Renal pelvis (tissue), 4 donors: ENCODE measurements around the gene ZFX. TPM values are rescaled to one million over a fixed set of nuclear protein-coding genes. Genes with fewer than 3 reads are reported as not detected.

Experiments
- DNase-seq: peaks from one replicate; pipeline ENCODE4 v3.0.0-alpha.2; 2013
- polyA plus RNA-seq, 3 donors: library from polyadenylated mRNA; unstranded; fragments of 120-200 nt; gene quantifications; one replicate each; pipeline ENCODE4 v1.2.1, GENCODE V29; 2013; ENCODE audit not compliant: insufficient read length in 3 of 3

ZFX gene
- polyA plus RNA-seq, 3 donors = 25.5 to 48.7 (median 29.9) TPM

DNA sequence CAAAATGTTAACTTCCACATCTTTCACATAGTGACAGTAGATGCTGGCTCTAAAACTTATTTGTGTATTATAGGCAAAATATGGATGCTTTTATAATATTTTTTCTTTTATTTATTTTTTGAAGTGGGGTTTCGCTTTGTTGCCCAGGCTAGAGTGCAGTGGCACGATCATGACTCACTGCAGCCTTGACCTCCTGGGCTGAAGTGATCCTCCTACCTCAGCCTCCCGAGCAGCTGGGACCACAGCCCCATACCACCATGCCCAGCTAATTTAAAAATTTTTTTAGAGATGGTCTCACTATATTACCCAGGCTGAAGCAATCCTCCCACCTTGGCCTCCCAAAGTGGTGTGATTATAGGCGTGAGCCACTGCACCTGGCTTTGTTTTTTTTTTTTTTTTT lies 48.6 kb downstream of the ZFX start:
- DNase-seq = no peak

- no peak for DNase-seq
Observed at GRCh38 chrX:24200133-24200532, 50.6 kb downstream of the ZFX start.

GRCh38 chrX:24201216-24201615 lies 51.7 kb downstream of the ZFX start:
- DNase-seq = no peak

DNA sequence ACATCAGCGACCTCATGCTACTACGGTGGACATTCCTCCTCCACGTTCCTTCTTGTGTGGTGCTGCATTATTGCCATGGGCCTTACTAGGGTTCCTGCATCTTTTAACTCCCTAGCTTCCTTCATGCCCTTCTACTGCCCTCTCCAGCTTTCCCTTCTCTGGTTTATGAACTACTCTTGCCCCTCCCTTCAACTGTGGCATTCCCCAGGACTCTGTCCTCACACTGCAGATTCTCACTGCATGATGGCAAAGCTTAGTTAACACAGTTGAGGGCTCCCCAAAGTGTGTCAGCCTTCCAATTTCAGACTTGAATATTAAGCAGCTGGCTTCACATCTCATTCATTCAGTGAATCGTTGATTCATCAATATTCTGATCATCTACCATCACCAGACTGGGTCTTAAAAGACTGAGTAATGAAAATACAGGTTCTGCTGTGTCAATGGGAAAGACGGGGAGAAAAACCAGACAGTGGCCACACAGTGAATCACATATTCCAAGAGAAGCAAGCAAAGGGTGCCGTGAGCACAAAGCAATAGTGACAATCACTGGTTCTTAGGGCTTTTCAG lies 53.0 kb downstream of the ZFX start:
- no peak for DNase-seq

- DNase-seq = no peak
Observed at GRCh38 chrX:24203072-24203808, 53.7 kb downstream of the ZFX start.

GRCh38 chrX:24204331-24204730 lies 54.8 kb downstream of the ZFX start:
- no peak for DNase-seq

DNA sequence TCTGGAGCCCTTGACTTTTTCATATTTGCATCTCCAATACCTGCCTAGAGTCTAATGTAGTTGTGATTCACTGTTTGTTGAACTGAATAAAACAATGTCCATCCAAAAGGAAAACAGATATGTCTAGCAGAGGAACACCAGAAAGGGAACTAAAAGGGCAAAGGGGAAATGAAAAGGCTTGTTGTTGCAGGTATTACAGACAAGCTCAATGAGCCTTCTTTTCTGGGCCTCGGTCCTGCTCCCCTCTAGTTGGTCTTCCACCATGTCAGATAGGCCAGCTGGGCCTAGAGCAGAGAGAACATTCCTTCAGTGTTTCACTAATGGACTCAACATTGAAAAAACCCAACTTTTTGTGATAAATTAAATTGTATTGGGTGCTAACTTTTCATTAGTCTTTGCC lies 55.4 kb downstream of the ZFX start:
- DNase-seq = no peak

DNA sequence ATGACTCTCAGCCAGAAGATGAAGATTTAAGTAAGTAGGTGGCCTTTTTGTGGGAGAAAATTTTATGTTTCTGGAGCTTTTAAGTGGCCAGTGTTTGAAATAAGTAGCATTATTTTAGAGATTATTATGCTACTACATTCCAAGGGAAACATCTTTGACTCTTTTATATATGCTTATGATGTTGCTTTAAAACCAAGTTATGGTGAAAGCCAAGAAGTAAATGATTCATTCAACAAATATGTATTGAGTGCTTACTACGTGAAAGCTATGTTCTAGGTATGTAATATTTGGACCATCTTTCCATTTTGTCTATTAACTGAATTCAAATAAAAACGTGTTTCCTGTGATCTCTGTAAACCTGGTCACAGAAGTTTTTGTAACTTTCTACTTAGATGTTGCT lies 58.3 kb downstream of the ZFX start:
- no peak for DNase-seq

DNA sequence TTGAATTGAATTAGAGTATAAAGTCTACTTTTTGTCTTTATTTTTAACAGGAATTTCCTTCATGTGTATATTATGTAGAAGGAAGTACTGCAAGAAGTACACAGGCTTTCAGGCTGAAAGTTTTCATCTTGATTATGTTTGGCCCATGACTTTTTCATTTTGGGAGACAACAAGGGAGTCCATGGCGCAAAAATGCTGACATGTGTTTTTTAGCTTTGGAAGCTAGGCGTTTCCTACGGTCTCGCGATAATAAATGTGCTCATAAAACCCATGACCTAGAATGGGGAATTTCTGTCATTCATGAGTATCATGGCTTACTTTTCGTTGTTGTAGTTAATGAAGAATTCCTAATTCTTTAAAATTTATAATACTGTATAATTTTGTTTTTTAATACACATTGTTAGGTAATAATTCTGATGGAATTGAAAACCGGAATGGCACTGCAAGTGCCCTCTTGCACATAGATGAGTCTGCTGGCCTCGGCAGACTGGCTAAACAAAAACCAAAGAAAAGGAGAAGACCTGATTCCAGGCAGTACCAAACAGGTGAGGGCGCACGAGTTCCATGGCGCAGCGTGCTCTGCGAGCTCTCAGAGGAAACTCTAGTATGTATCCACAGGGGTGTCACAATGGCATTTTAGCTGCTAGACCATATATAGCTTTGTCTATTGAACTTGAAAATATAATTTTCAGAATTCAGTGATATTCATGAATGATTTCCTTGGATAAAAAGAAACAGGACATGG lies 59.1 kb downstream of the ZFX start:
- DNase-seq = no peak

DNA sequence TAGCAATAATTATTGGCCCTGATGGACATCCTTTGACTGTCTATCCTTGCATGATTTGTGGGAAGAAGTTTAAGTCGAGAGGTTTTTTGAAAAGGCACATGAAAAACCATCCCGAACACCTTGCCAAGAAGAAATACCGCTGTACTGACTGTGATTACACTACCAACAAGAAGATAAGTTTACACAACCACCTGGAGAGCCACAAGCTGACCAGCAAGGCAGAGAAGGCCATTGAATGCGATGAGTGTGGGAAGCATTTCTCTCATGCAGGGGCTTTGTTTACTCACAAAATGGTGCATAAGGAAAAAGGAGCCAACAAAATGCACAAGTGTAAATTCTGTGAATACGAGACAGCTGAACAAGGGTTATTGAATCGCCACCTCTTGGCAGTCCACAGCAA lies 60.7 kb downstream of the ZFX start:
- DNase-seq = no peak

DNA sequence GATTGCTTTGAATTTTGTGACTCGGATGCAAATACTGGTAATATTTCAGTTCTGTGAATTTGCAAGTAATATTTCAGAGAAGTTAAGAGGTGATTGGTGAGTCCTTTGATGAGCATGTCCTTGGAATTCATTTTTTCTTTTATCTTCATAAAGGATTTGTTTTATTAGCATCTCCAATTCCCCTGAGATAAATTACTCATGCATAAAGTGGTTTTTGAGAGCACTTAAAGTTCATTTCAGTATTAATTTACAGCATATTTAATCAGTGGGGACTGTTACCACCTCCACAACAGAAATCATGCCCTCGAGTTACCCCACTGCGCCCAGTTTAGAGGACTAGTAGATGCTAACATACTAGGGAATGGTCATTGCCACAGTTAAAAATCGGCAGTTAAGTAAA lies 65.0 kb downstream of the ZFX start:
- no peak for DNase-seq

DNA sequence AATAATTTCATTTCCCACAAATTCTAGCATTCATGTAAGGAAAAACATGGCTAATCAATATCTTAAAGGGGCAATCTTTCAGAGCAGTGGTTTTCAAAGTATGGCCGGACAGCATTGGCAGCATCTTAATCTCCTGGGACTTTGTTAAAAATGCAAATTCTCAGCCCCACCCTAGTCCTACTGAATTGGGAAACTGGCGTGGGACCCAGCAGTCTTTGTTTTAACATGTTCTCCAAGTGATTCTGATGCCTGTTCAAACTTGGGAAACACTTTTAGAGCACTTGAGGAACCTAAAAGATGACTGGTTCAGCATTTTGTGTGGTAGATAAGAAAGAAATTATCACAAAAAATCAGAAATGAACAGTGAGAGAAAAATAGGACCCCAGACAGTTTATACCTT lies 65.7 kb downstream of the ZFX start:
- DNase-seq = no peak

DNA sequence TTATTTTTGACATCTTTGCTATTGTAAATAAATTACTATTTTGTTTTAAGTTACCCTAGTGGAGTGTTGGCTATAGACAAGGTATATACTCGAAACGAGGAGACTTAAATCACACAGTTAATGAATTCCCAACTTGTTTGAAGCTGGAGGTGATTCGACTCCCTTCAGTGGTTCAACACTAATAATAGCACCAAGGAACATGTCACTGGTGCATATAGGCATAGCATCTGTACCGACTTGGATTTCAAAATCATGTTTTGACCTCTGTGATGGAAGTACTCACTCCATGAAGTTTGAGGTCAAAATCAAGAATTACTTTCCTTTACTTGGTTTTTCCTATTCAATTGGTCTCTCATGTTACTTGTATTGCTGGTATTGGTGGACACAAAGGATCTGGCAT lies 66.5 kb downstream of the ZFX start:
- no peak for DNase-seq

DNA sequence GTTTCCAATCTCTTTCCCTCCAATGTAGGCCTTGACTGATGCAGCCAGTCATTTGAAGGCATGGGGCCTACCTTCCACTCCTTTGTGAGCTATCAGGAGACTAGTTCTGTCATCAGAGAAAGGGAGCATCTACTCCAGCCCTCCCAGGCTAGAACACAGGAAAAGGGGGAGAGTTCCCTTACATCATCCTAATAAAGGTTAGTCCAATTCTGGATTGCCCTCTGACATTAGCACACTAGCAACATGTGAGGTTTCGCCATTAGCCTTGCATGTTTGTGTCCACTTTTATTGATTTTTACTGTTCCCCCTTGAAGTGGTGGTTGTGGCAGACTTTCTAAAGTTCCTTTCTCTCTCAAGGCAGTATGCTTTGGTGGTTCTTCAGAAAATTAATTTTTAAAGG lies 67.3 kb downstream of the ZFX start:
- no peak for DNase-seq

DNA sequence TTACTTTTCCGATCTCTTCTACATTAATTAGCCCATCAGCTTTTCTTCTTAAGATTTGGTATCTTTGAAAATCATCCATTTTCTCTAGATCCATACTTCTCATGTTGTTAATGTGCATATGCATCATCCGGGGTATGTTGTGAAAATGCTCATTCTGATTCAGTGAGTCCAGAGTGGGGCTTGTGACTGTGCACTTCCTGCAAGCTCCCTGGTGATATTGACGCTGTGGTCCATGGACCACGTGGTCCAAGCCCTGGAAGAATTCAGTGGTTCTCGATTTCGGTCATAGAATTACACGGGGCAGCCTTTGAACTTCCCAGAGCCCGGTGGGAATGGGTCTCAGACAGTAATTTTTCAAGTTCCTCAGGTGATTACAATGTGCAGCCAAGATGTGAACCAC lies 69.8 kb downstream of the ZFX start:
- no peak for DNase-seq

DNA sequence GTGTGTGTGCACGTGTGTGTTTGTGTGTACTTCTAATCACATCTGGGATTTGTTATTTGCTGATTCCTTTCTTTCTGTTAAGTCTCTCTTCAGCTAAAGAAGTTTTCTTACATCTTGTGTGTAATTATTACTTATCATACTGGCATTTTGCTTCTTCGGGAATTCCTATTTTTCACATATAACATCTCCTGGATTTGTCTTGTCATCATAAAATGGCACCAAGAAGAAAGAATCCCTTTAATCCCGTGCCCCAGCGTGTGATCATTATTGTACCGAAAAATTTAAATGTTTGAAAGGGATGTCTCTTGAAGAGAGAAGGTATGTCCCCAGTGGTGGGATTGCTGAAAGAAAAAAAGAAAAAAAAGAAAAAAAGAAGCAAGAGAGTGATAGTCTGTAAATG lies 72.3 kb downstream of the ZFX start:
- DNase-seq = no peak

DNA sequence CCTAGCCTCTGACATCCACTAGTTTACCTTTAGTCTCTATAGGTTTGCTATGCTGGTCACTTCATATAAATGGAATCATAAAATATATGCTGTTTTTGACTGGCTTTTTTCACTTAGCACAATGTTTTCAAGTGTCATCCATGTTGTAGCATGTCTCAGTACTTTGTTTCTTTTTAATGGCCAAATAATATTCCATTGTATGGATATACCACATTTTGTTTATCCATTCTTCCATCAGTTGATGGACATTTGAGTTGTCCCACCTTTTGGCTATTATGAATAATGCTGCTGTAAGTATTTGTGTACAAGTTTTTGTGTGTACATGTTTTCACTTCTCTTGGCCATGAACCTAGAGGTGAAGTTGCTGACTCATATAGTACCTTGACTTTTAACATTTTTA lies 75.7 kb downstream of the ZFX start:
- no peak for DNase-seq

GRCh38 chrX:24226176-24226575 lies 76.6 kb downstream of the ZFX start:
- DNase-seq = no peak

- no peak for DNase-seq
Observed at GRCh38 chrX:24228596-24228995, 79.1 kb downstream of the ZFX start.

DNA sequence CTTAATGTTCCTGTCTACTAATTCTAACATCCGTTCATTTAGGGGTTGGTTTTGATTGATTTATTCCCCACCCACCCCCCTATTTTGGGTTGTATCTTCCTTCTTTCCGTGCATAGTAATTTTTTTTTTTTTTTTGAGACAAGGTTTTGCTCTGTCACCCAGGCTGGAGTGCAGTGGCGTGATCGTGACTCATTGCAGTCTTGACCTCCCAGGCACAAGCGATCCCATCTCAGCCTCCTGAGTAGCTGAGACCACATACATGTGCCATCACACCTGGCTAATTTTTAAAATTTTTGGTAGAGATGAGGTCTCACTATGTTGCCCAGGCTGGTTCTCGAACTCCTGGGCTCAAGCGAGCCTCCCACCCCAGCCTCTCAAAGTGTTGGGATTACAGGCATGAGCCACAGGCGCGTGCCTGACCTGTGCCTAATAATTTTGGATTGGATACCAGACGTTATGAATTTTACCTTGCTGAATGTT lies 79.9 kb downstream of the ZFX start:
- no peak for DNase-seq

DNA sequence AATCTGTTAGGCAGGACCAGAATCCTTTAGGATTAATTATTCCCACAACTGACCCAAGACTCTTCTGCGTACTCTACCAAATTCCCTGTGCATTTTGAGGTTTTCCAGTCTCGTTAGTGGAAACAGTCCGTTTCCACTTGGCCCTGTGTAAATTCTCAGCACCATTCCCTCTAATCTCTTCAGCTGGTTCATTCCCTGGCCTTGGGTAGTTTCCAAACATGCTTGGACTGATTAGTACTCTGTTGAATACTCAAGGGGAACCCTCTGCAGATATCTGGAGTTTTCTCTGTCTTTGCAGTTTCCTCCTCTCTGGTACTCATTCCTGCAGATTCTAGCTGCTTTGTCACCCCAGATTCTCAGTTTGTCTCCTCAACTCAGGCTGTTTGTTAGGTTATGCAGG lies 80.4 kb downstream of the ZFX start:
- no peak for DNase-seq

DNA sequence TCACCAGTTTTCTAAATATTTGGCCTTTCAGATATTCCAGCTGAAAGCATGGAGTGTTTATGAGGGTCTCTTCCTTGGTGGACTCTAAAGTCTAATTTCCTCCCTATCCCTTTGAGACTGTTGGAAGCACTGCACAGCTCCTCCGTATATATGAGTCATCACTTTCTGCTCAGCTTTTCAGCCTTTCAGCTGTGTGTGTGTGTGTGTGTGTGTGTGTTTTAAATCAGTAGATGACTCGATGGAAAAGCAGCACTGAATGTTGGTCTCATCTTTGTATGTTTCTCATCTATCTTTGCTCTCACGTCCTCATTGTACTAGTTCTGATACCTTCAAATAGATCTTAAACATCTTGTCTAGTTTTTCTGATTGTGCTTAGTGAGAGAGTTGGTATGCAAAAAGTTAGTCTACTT lies 81.6 kb downstream of the ZFX start:
- DNase-seq = no peak

GRCh38 chrX:24231641-24232179 lies 82.2 kb downstream of the ZFX start:
- DNase-seq = no peak
